Stimulated activated CD4-positive, alpha-beta T cell treated with anti-CD3 and anti-CD28 coated beads, Interleukin-4, amount 100 ng/mL, for 48 hours (primary cell): Measurements from ENCODE around the gene FTSJ1.
"Not testable (repeated sequence)": the region's sequence is repeated elsewhere in the genome, so short reads cannot be mapped to it uniquely, and the experiment has no call there.

Experiments
- DNase-seq, 2 donors: peaks; one replicate each; pipeline ENCODE4 v3.0.0-alpha.2; 2020; ENCODE audit warnings: low read depth in 2 of 2

The FTSJ1 gene

GRCh38 chrX:48493890-48494364 is 17.9 kb downstream of the FTSJ1 start:
- no peak for DNase-seq

- DNase-seq, result no peak
These were observed 20.7 kb downstream of the FTSJ1 start for GRCh38 chrX:48496660-48497059.

- DNase-seq, result no peak
These were observed 21.9 kb downstream of the FTSJ1 start for GRCh38 chrX:48497871-48498270.

- DNase-seq, result no peak
These were observed 22.4 kb downstream of the FTSJ1 start for GRCh38 chrX:48498374-48498809.

- DNase-seq, result no peak
These were observed 28.3 kb downstream of the FTSJ1 start for GRCh38 chrX:48504261-48504660.

- no peak for DNase-seq
These were observed 29.5 kb downstream of the FTSJ1 start for GRCh38 chrX:48505481-48505880.

GRCh38 chrX:48507246-48507645 is 31.2 kb downstream of the FTSJ1 start:
- DNase-seq, result no peak

- peak; percentile 68 to 76 for DNase-seq
These were observed 32.6 kb downstream of the FTSJ1 start, which contains the start of gene PORCN for GRCh38 chrX:48508400-48509244. PORCN (plus strand) TSS chrX:48508992; CDS start chrX:48509821, 829 bp downstream.

- no peak for DNase-seq
These were observed 33.2 kb downstream of the FTSJ1 start for GRCh38 chrX:48509245-48509590.

- no peak for DNase-seq
These were observed 33.6 kb downstream of the FTSJ1 start for GRCh38 chrX:48509619-48510018.

- no peak for DNase-seq
These were observed 35.6 kb downstream of the FTSJ1 start for GRCh38 chrX:48511560-48511959.

- no peak for DNase-seq
These were observed 36.5 kb downstream of the FTSJ1 start for GRCh38 chrX:48512371-48512935.

GRCh38 chrX:48513670-48514069 is 37.7 kb downstream of the FTSJ1 start:
- no peak for DNase-seq

GRCh38 chrX:48514126-48514806 is 38.3 kb downstream of the FTSJ1 start:
- DNase-seq, result no peak

- DNase-seq, result no peak
These were observed 39.0 kb downstream of the FTSJ1 start for GRCh38 chrX:48514868-48515460.

GRCh38 chrX:48515842-48516241 is 39.8 kb downstream of the FTSJ1 start:
- no peak for DNase-seq

- no peak for DNase-seq
These were observed 40.3 kb downstream of the FTSJ1 start for GRCh38 chrX:48516285-48516684.

GRCh38 chrX:48516987-48517386 is 41.0 kb downstream of the FTSJ1 start:
- DNase-seq, result no peak

GRCh38 chrX:48519481-48519880 is 43.5 kb downstream of the FTSJ1 start:
- not testable (repeated sequence) for DNase-seq

GRCh38 chrX:48520455-48520854 is 44.5 kb downstream of the FTSJ1 start:
- no peak for DNase-seq

- no peak for DNase-seq
These were observed 45.0 kb downstream of the FTSJ1 start for GRCh38 chrX:48520976-48521352.
